Activated T-cell treated with anti-CD3 and anti-CD28 coated beads for 4 hours (primary cell): ENCODE results near the gene DAPK2.

Source experiments
- DNase-seq: peaks from one replicate; pipeline ENCODE4 v3.0.0-alpha.2; 2020

DAPK2 gene

DNA sequence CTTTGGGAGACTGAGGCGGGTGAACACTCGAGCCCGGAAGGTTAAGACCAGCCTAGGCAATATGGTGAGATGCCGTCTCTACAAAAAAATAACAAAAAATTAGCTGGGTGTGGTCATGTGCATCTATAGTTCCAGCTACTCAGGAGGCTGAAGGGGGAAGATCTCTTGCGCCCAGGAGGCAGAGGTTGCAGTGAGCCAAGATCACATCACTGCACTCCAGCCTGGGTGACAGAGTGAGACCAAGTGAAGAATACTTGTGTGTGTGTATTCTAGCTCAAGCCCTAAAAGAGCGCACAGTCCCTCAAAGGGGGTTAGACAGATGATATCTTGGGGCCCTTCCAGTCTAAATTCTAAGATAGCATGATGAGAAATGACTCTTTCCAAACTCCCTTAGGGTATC is 23.7 kb downstream of the DAPK2 start:
- DNase-seq, result no peak

DNA sequence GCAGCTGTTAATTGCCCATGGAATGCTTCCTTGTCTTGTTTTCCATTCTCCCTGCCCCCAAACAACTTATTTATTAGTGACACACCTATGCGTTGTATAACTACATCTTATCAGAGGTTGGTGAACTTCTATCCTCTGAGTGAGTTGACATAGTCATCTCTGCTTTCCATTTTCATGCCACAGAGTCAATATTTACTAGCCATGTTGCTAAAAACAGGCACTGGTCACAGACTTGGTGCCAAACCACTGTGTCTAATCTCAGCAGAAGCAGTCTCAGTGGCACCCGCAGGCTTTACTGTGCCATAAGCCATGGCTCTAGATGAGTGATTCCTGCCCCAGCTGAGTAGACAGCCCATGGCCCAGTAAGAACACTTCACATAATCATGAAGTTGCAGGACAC is 26.5 kb downstream of the DAPK2 start:
- no peak for DNase-seq

DNA sequence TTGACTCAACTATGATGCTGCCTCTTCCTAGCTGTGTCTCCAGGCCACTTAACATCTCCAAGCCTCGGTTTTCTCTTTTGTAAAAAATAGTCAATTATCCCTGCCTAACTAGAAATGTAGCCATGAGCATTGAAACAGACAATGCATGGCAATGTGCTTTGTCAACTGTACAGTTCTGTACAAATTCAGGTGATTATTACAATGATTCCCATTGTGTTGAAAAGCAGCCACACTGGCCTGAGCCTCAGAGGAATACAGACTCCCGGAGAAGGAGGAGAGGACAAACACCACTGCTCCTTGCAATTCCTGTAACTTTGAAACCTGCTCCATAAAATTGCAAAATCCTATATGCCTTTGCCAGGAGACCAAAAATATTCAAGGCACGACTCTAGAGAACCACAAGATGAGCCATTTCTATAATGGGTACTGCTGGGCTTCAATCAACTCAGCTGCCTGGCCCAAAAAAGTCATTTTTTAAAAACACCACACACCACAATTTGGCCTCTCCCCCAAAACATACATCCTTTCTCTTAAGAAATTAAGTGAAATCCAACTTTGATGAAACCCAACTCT is 28.6 kb downstream of the DAPK2 start:
- DNase-seq, result no peak

DNA sequence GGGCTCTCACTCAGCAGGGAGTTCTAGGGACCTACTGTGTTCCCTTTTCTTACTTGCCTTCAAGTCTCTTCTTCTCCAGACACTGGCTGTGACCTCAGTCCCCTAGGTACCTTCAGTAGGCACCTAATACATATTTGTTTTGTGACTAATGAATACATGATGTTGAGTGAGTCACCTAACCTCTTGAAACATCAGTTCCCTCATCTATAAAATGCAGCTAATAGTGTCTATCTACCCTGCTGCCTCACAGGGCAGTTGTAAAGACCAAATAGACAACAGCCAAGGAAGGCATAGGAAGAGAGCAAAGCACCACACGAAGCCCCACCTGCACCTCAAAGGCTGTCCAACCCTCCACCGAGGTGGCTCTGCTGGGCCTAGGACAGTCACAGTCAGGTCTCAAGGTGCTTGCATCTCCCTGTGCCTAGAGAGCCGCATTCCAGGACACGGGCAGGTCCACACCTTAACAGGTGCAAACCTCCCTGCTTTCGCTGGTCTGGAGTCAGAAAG is 29.1 kb downstream of the DAPK2 start:
- DNase-seq, result no peak

DNA sequence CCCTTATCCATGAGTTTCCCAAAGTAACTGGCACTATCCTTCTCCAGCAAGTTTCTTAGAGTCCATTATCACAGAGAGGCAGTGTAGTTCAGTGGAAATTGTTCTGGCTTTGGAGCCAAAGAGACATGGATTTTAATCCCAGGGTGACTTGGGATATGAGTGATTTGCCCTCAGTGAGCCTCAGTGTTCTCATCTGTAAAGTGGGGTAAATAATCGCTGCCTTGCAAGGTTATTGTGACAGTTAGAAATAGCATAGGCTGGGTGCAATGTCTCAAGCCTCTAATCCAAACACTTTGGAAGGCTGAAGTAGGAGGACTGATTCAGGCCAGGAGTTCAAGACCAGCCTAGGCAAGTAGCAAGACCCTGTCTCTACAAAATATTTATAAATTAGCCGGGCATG is 30.0 kb downstream of the DAPK2 start:
- DNase-seq, result no peak

- DNase-seq, result no peak
Observed at GRCh38 chr15:64014995-64015394, 31.3 kb downstream of the DAPK2 start.

DNA sequence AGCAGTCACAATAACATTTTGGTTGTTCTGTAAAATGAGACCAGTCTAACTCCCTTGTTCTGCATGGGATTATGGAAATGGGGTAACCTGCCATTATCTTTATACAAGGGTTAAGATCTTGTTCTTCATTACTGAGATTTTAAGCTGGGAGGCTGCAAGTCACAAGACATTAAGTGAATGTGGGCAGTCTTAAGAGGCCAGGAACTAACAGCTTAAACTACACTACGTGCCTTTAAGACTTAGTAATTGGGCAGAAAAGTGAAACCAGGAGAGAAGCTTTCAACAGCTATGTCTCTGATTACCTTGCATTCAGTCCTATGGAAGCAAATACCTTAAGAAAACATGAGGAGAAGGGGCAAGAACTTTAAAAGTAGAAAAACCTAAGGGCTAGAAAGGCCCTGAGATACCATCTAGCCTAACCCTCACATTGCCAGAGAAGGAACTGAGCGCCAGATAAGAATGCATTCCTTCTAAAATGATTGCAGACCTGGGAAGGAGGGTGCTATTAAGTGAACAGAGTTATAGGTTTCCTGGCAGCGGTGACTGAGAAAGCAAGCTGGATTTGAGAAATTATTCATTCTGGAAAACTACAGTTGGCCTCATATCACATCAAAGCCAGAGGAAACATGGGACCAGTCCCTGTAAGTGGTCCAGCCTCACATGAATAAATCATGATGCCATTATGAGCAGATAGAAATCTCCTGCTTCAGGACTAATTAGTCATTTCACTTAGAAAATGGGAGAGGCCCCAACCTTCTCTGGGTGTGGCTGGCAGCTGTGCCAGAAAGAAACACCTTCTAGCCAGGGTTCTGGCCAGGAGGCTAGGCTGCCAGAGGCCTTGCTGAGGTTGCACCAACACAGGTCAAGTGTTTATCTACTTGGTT is 32.9 kb downstream of the DAPK2 start:
- DNase-seq, result no peak

DNA sequence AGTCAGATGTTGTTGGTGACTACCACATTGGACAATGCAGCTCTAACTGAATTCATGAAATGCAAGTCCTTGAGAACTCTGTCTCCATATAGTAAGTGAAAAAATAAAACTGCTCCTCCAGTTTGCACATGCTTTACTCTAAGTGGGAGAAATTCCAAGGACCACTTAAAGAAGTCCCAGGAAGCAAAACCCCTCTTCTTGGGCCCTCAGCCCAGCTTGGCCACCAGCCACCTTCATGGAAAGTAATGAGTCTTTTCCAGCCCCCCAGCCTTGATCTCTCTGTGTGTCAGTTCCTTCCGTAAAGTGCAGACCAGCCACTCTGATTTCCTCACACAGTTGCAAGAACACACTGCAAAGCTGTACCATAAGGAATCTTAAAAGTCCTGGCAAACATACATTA is 34.5 kb downstream of the DAPK2 start:
- no peak for DNase-seq

GRCh38 chr15:64010719-64011118 is 35.6 kb downstream of the DAPK2 start:
- DNase-seq, result peak; percentile 71

GRCh38 chr15:64009798-64010261 is 36.5 kb downstream of the DAPK2 start:
- DNase-seq, result peak; percentile 11

- no peak for DNase-seq
Observed at GRCh38 chr15:64009241-64009640, 37.0 kb downstream of the DAPK2 start.

DNA sequence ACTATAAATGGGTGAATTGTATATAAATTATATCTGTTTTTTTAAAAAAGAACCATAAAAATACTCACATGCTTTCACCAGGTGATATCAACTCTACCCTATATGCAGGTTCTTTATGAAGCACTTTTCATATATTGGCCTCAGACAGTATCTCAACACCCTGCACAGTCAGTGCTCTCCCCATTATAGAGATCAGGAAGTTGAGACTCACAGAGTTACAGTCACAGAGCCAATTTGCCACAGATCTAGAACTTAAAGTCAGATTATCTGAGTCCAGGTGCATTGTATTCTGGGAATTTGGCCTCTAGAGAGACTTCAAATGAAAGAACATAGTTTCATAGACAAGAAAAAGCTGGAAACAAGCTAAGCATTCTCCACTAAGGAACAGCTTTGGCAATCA is 38.1 kb downstream of the DAPK2 start:
- DNase-seq, result no peak

GRCh38 chr15:64006642-64007041 is 39.6 kb downstream of the DAPK2 start:
- DNase-seq, result no peak

- no peak for DNase-seq
Observed at GRCh38 chr15:64004587-64004986, 41.7 kb downstream of the DAPK2 start.

GRCh38 chr15:64004056-64004455 is 42.2 kb downstream of the DAPK2 start:
- DNase-seq, result no peak

DNA sequence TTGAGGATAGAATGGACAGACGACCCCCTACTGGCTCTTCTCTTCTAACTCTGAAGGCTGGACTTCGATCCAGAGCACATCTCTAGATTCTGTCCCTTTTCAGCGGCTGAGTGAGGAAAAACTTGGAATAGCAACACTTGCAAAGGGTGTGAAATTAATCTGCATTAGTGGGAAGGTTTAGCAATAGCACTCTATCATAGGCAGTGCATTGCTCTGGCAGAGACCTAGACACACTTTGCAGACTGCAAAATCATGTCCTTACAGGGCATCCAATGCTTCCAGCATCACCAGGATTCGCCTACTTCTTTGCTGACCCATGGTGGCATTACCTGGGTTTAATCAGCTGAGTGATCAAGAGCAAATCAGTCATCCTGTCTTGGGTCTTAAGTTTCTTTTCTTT is 43.1 kb downstream of the DAPK2 start:
- no peak for DNase-seq

GRCh38 chr15:64001148-64001547 is 45.1 kb downstream of the DAPK2 start:
- DNase-seq, result no peak

- DNase-seq, result no peak
Observed at GRCh38 chr15:64000183-64000951, 45.9 kb downstream of the DAPK2 start.

DNA sequence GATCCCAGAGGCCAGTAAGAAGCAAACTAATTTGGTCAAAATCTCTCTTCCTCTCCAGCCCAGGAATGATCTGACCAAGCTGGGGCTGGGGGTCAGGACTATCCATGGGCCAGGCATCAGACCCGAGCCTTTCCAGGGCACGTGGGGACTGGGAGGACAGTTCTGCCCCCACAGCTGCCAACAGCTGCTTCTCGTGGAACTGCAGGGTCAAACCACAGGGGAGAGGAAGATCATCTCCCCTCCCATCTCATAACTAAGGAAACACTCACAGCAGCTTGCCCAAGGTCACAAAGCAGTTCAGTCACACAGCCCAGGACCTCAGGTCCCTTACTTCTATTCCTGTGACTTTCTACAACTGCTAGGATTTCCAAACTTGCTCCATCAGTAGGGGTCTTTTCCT is 47.1 kb downstream of the DAPK2 start:
- DNase-seq, result no peak

DNA sequence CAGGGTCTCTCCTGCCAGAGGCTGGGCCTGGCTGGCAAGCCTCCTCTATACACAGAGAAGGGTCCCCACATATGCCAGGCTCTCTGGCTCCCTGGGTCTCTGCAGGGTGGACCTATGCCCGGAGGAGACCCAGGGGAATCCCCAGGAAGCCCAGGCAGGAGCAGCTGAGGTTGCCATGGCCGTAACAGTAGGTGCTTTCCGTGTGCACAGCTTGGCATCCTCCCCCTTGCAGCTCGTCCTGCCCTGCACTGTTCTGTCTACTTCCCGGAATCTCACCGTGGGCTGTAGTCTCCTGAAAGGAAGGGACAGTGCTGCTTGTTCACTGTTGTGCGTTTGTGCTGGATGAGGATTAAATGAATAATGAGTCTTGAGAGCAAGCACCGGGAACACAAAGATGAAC is 47.8 kb downstream of the DAPK2 start:
- DNase-seq, result no peak

- no peak for DNase-seq
Observed at GRCh38 chr15:63997715-63998442, 48.4 kb downstream of the DAPK2 start.

- no peak for DNase-seq
Observed at GRCh38 chr15:63996794-63997357, 49.4 kb downstream of the DAPK2 start.

DNA sequence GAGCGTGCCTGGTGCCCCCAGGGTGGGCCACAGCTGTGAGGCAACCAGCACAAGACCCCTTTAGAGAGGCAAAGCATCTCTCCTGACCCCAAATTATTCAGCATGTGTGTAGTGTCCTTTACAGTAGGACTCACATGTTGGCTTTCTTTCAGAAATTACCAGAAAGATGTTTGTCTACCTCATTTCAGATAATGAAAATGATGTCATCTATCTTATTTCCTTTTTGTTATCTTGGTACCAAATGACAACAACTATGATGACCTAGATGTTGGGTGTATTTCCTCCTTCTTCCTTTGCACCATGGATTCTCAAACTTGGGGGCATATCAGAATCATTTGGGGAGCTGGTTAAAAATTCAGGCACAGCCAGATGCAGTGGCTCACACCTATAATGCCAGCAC is 50.5 kb downstream of the DAPK2 start:
- DNase-seq, result no peak
